Activated CD4-positive, CD25-positive, alpha-beta regulatory T cell treated with anti-CD3 and anti-CD28 coated beads, Interleukin-2, amount 50 U/mL, for 72 hours (primary cell): ENCODE measurements around the gene FBXO40.
A peak's percentile ranks its signal among the peaks of the same experiment; 100 is the strongest.
"Not testable (repeated sequence)": the region's sequence is repeated elsewhere in the genome, so short reads cannot be mapped to it uniquely, and the experiment has no call there.

ENCODE experiments used
- DNase-seq: peaks from one replicate; pipeline ENCODE4 v3.0.0; 2021

Gene FBXO40

GRCh38 chr3:121592856-121593702 lies at the start of gene FBXO40:
Gene FBXO40, plus strand, starts transcription at chr3:121593379. Its CDS starts 27,197 bp downstream, at chr3:121620576.
- no peak for DNase-seq

GRCh38 chr3:121545049-121545573 lies 48.1 kb upstream of the FBXO40 start:
- DNase-seq, result no peak

GRCh38 chr3:121545574-121546455 lies 47.4 kb upstream of the FBXO40 start, which contains the start of gene POLQ:
Gene POLQ, minus strand, starts transcription at chr3:121545988. Its CDS starts 111 bp downstream, at chr3:121545877.
- DNase-seq, result peak; percentile 74

- DNase-seq, result no peak
Measured at GRCh38 chr3:121552379-121552778, 40.8 kb upstream of the FBXO40 start.

GRCh38 chr3:121552797-121553196 lies 40.4 kb upstream of the FBXO40 start:
- no peak for DNase-seq

GRCh38 chr3:121557426-121557934 lies 35.7 kb upstream of the FBXO40 start:
- no peak for DNase-seq

GRCh38 chr3:121562148-121562547 lies 31.0 kb upstream of the FBXO40 start:
- DNase-seq, result no peak

GRCh38 chr3:121566773-121567172 lies 26.4 kb upstream of the FBXO40 start:
- DNase-seq, result no peak

GRCh38 chr3:121567649-121568048 lies 25.5 kb upstream of the FBXO40 start, which contains the start of gene ARGFX:
Gene ARGFX, plus strand, starts transcription at chr3:121567949. Its CDS starts 2,765 bp downstream, at chr3:121570714.
- no peak for DNase-seq

- DNase-seq, result no peak
Measured at GRCh38 chr3:121574449-121574848, 18.7 kb upstream of the FBXO40 start.

- DNase-seq, result no peak
Measured at GRCh38 chr3:121581691-121582090, 11.5 kb upstream of the FBXO40 start.

GRCh38 chr3:121584418-121584817 lies 8.8 kb upstream of the FBXO40 start:
- DNase-seq, result no peak

GRCh38 chr3:121593806-121594205 lies 627 bp downstream of the FBXO40 start:
- DNase-seq, result not testable (repeated sequence)

- no peak for DNase-seq
Measured at GRCh38 chr3:121594850-121595249, 1.7 kb downstream of the FBXO40 start.

- DNase-seq, result no peak
Measured at GRCh38 chr3:121595765-121596406, 2.7 kb downstream of the FBXO40 start.

GRCh38 chr3:121598564-121598963 lies 5.4 kb downstream of the FBXO40 start:
- DNase-seq, result no peak

GRCh38 chr3:121599900-121600299 lies 6.7 kb downstream of the FBXO40 start:
- DNase-seq, result not testable (repeated sequence)

GRCh38 chr3:121601212-121601812 lies 8.1 kb downstream of the FBXO40 start:
- DNase-seq, result no peak

- no peak for DNase-seq
Measured at GRCh38 chr3:121604759-121605158, 11.6 kb downstream of the FBXO40 start.

GRCh38 chr3:121606106-121606505 lies 12.9 kb downstream of the FBXO40 start:
- DNase-seq, result no peak

- DNase-seq, result no peak
Measured at GRCh38 chr3:121619691-121620090, 26.5 kb downstream of the FBXO40 start.

- DNase-seq, result no peak
Measured at GRCh38 chr3:121621491-121621890, 28.3 kb downstream of the FBXO40 start.
